ENCODE data around the gene COA3. TPM values are rescaled to one million over a fixed set of nuclear protein-coding genes. Genes with fewer than 3 reads are reported as not detected.

The COA3 gene
- polyA plus RNA-seq, 1 of the 3 experiments (the other 2 are of a cell fraction): 103 TPM

GRCh38 chr17:42833767-42834422 lies 35.4 kb upstream of the COA3 start:
- Histone ChIP-seq H3K4me3 (ENCODE audit: low read depth in 2 of 2, low read length in 1 of 2) (peak overlapping the region; percentile 79 to 83), H3K9ac (peak overlapping the region; percentile 92), H3K27me3 (ENCODE audit: insufficient read depth) (no peaks in the 10 kb centered on the region), H3K4me2 (peak overlapping the region; percentile 98), H3K9me3 (no peaks in the 10 kb centered on the region), H4K20me1 (ENCODE audit: insufficient read depth) (no peaks in the 10 kb centered on the region), H3K9me2 (no peaks in the 10 kb centered on the region), H3K79me2 (ENCODE audit: insufficient read depth) (peaks cover 52% of the 10 kb centered on the region), H3F3A (replicated peaks; ENCODE audit: insufficient read depth) (peaks cover 9% of the 10 kb centered on the region), H3K27ac (ENCODE audit: low read depth in 2 of 2, low read length in 1 of 2) (peak overlapping the region; percentile 74 to 86; a peak in 3 of 4 replicates), H3K4me1 (ENCODE audit: control insufficient read depth in 1 of 2, insufficient read depth in 2 of 2, low read depth in 1 of 2, low read length in 1 of 2) (peaks cover 4 to 9% of the 10 kb centered on the region in 2 experiments; a peak in 3 of 4 replicates), H3K36me3 (replicated peaks in 1 of 2; ENCODE audit: control insufficient read depth in 1 of 2, insufficient read depth in 2 of 2, low read length in 1 of 2) (peaks cover 24 to 35% of the 10 kb centered on the region in 2 experiments), H2AFZ (ENCODE audit: low read depth) (no peak overlapping the region; the same call in 1 of the 2 replicates)
- ChIA-PET POLR2A (interaction anchor here (0.6 to 1.1 kb wide), 4 partner anchors 9 to 165 kb away, joined by 3 to 12 read pairs (median 4); partner anchors contain the start of gene BECN1), CTCF (interaction anchor here (1.1 to 4.3 kb wide), 7 partner anchors 10 to 255 kb away, joined by 3 to 33 read pairs (median 14); partner anchors contain the start of genes AOC2, BECN1 and RPL27)
- 7% methylated on average over 18 of the region's 18 CpGs for WGBS (ENCODE audit: low lambda C conversion rate)
- DNase-seq: no peak
- TF ChIP-seq GATA2 (CRISPR knock-in tag; IDR thresholded peaks at IDR 0.05) (no peak), USF2 (IDR thresholded peaks at IDR 0.05; ENCODE audit: borderline replicate concordance, low read depth, low read length) (no peak), TCF12 (IDR thresholded peaks at IDR 0.05) (no peak), RXRA (IDR thresholded peaks at IDR 0.05; ENCODE audit: borderline replicate concordance, low read depth) (no peak), EZH2phosphoT487 (IDR thresholded peaks at IDR 0.05; ENCODE audit: borderline replicate concordance, low read depth) (no peak), PBX3 (IDR thresholded peaks at IDR 0.05) (no peak), GABPA (IDR thresholded peaks at IDR 0.05; ENCODE audit: low read depth) (no peak), MAX (IDR thresholded peaks at IDR 0.05; ENCODE audit: low read depth) (no peak), EP300 (IDR thresholded peaks at IDR 0.05; ENCODE audit: borderline replicate concordance in 1 of 2, low read depth in 1 of 2, low read length in 1 of 2) (no peak), ELF1 (IDR thresholded peaks at IDR 0.05) (no peak), MEF2A (IDR thresholded peaks at IDR 0.05; ENCODE audit: borderline replicate concordance, low read depth) (no peak), RAD21 (IDR thresholded peaks at IDR 0.05; ENCODE audit: low read length) (no peak), NFIC (IDR thresholded peaks at IDR 0.05; ENCODE audit: borderline replicate concordance) (no peak)

Measured in SK-N-SH (cell line).